HG02610 (cell line): ENCODE measurements around the gene WDR59.
"Not testable (repeated sequence)": the region's sequence is repeated elsewhere in the genome, so short reads cannot be mapped to it uniquely, and the experiment has no call there.

Experiments used
- ATAC-seq: cut with Tn5 transposase; IDR thresholded peaks from one replicate; pipeline ENCODE4 v1.9.1; 2021; ENCODE audit warnings: mild to moderate bottlenecking, moderate library complexity; ENCODE audit not compliant: unreplicated experiment

The WDR59 gene

DNA sequence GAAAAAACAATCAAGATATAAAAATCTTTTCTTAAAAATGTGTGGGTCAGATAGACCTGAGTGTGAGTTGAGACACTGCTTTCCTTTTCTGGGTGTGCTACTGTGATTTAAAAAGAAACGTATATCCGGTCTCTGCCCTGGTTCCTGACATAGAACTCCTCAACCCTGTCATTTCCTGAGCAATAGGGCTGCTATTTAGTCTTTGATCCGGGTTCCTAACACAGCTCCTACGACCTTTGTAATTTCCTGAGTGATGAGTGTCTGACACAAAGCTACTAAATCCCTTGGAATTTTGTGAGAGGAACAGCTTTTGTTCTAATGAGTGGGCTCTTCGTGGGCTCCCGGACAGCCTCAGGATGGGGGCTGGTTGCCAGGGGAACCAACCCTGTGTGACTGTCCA is 116.4 kb downstream of the WDR59 start:
- no peak for ATAC-seq

DNA sequence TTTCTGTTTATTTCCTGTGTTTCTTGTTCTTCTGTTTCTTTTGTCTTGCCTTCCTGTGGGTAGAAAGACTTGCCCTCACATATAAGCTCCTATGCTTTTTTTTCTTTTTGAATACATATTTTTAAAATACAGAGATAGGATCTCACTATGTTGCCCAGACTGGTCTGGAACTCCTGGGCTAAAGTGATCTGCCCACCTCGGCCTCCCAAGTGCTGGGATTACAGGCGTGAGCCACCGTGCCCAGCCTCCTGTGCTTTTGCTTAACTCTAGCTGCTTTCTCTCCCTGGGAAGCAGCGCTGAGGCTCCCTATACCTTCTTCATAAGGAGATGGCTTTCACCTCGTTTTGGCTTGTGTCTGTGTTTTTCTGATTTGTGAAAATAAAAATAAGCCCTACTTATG is 116.9 kb downstream of the WDR59 start:
- no peak for ATAC-seq

DNA sequence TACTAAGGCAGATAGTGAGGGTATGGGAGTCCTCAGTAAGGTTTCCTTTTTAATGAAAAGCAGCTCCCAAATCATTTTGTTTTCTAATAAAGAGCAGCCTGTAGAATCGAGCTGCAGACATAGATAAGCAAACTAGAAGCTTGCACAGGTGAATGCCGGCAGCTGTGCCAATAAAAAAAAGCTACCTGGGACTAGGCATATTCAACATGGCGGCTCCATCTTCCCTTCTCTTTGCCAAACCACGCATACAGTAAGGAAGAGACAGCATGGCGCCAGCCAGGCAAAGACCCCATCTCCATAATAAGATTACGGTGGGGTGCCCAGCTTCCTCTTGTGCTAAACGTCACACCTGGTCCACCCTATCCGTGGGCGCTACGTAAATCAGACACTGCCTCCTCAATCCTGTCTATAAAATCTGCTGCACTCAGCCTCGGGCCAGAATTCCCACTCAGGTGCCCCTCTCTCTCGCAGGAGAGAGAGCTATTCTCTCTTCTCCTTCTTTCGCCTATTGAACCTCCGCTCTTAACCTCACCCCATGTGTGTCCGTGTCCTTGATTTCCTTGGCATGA is 117.6 kb downstream of the WDR59 start:
- no peak for ATAC-seq

DNA sequence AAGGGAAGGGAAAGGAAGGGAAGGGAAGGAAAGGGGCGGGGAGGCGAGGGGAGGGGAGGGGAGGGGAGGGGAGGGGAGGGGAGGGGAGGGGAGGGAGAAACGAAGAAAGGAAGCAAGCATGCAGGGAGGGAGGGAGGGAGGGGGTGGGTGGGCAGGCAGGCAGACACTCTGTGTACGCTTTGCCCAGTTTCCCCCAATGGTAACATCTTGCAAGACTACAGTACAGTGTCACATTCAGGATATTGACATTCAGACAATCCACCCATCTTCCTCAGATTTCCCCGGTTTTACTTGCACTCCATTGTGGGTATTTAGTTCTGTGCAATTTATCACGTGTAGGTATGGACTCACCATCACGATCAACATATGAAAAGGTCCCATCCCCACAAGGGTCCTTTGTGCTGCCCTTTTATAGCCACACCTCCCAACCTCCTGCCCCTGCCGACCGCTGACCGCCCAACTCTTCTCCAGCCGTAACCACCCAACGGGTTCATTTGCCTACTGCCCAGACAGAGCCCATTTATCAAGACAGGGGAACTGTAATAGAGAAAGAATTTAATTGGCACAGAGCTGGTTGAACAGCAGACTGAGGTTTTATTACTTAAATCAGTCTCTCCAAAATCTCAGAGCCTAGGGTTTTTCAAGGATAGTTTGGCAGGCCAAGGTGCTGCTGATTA is 118.9 kb downstream of the WDR59 start:
- no peak for ATAC-seq

DNA sequence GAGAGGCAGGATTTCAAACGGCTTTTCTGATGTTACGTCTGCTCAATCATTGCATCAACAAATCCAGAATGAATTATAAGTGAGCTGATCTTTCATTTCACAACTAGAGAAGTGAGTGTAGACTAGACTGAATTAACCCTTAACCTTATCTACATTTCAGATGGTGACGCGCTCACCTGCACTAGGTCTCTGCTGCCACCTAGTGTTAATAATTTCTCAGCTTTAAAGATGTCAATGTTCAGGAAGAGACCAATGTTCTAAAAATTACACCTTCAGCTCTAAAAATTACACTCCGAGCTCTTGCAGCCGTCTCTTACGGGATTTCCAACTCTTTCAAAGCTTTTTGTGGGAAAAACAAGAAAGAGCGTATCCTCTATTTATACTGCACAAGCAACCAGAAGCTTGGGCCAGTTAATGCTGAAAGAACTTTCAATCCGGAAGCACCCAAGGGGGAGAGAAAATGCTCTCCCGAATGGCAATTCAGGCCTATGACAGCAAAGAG is 122.1 kb downstream of the WDR59 start:
- no peak for ATAC-seq

DNA sequence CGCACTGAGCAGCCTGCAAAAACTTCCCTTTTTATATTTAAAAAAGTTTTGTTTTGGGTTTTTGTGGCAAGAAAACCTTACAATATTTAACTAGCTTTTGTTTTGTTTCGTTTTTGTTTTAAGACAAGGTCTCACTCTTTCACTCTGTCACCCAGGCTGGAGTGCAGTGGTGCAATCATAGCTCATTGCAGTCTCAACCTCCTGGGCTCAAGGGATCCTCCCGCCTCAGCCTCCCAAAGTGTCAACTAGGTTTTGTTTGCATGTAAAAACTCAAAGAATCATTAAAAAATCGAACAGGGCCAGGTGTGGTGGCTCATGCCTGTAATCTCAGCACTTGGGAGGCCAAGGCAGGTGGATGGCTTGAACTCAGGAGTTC is 132.4 kb downstream of the WDR59 start:
- ATAC-seq, result no peak

DNA sequence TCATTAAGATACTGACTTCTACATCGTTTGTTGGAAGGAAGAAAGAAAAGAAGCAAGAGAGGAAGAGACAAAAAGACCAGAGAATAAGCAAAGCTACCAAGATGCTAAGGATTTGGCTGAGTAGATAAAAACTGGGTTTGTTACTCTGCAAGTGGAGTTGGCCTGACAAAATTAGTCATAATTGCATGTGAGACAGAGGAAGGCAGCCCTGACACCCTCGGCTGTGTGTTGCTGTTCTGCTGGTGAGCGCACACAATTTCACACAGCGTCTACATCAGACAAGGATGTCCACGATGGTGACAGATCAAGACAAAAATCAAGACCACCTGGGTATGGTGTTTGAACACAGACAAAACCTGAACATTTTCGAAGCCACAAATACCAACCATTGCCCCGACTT is 134.9 kb downstream of the WDR59 start:
- ATAC-seq, result no peak

DNA sequence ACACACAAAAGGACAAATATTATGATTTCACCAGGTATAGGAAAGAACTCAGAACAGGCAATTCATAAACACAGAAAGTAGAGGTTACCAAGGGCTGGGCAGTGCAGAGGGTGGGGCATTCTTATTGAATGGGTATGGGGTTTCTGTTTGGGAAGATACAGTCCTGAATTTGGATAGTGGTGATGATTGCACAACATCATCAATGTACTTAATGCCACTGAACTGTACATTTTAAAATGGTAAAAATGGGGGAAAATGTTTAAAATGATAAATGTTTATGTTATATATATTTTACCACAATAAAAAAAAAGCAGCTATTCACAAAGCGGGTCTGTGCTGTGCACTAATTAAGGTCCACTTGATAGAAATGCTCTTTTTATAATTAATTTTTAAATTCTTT is 137.7 kb downstream of the WDR59 start:
- ATAC-seq, result no peak

DNA sequence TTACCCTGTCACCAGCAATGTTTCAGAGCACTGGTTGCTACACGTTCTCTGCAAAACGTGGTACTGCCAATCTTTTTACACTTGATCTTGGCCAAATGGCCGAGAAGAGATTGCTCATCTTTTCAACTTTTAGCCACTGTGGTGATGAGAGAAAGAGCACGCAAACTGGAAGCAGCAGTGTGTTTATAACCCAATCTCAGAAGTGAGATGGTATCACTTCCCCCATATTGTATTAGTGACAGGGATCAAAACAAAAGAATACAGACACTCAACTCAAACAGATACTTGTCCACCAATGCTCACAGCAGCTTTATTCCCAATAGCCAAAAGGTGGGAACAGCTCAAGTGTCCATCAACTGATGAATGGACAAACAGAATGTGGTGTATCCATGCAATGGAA is 138.2 kb downstream of the WDR59 start:
- ATAC-seq, result no peak

DNA sequence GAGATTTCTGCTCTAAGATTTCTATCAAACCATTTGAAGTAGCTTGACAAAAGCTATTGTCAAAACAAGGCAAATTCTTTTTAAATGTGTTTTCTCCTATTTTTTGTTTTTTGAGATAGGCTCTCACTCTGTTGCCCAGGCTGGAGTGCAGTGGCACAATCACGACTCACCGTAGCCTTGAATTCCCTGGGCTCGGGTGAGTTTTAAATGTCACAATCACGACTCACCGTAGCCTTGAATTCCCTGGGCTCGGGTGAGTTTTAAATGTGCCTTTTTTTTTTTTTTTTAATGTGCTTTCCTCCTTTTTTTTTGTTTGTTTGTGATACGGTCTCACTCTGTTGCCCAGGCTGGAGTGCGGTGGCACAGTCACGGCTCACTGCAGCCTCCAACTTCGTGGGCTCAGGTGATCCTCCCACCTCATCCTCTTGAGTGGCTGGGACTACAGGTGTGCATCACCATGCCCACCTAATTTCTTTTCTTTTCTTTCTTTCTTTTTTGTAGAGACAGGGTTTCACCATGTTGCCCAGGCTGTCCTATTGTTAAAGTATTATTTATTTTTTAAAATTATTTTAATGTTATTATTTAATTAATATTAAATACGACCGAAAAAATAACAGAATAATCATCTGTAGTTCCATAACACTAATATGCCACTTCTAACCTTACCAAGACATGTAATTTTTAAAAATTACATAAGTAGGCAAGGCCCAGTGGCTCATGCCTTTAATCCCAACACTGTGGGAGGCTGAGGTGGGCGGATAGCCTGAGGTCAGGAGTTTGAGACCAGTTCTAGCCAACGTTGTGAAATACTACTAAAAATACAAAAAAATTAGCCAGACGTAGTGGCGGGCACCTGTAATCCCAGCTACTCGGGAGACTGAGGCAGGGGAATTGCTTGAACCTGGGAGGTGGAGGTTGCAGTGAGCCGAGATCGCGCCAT is 140.6 kb downstream of the WDR59 start:
- ATAC-seq, result no peak

DNA sequence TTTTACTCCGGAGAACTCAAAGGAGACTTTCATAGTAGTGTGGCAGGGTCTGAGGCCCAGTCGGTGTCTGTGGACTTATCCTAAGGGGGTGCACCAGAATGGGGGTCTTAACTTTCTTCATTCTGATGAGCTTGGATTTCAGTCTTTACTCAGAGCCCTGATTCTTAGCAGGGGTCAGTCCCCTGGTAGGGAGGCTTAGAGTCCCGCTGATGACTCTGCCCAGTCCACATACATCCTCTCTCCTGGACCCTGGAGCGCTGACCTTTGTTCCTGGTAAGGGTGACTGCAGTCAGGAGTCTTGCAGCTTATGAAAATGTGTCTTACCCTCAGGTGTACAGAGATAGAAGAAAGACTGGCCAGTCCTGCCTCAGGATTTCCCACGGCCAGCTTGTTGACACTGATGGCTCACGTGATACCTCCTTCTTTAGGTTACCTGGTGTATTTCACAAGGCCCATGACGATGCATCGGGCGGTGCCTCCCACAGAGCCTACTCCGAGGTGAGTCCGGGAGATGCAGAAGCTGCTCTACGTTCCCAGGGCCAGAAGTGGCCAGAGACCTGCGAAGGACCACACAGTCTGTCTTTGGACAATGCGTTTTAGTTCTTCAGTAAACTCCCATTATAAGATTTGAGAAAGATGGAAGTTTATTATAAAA is 141.4 kb downstream of the WDR59 start:
- not testable (repeated sequence) for ATAC-seq

DNA sequence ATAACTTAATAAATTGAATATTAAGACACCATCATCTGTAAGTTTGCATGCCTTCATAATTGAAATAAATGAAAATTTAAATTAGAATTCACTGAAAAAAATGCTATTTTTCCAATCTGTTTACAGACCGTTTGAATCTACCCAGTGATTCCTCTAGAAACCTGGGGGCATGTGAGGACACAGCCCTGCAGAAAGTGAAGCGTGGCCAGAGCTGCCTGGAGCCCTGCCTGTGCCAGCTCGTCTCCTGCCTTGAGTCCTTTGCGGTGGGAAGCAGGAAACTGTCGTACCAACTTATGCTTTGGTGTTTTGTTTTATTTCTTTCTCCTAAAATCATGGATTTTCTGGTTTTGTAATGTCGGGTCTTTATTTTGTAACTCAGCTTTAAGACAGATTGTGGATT is 142.5 kb downstream of the WDR59 start:
- ATAC-seq, result no peak

DNA sequence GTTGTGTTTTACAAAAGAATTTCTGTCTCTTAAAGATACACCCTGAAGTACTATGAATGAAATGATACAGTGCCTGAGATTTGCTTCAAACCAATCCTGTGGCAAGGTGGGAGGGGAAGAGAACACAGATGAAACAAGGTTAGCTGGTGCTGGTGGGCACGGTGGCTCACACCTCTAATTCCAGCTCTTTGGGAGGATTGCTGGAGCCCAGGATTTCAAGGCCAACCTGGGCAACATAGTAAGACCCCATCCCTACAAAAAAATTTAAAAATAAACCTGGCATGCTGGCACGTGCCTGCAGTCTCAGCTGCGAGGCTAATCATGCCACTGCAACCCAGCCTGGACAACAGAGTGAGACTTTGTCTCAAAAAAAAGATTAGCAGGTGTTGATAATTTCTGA is 143.0 kb downstream of the WDR59 start:
- no peak for ATAC-seq

DNA sequence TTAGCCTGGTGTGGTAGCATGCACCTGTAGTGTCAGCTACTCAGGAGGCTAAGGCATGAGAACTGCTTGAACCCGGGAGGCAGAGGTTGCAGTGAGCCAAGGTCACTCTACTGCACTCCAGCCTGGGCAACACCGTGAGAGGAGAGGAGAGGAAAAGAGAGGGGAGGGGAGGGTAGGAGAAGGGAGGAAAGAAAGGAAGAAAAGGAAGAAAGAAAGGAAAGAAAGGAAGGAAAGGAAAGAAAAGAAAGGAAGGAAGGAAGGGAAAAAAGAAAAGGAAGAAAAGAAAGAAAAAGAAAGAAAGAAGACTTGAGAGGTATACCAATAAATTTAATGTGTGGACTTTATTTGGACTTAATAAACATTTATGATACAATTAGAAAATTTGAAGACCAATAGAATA is 143.5 kb downstream of the WDR59 start:
- ATAC-seq, result no peak

DNA sequence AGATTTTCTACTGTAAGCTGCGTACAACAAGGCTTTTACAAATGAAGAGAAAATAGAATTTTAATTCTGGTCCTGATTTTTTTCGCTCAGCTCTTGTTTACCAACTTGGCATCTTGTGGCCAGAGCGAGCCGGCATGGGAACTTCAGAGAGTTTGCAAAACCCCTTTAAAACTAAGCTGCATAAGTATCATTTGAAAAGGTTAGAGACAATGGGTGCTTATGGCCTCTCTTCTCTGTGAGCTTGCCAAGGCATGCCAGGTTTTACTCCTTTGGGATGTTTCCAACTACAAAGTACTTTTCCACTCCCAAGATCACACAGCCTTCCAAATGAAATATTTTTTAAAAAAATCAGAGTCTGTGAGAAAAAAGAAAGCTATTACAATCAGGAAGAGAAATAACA is 147.9 kb downstream of the WDR59 start:
- no peak for ATAC-seq

DNA sequence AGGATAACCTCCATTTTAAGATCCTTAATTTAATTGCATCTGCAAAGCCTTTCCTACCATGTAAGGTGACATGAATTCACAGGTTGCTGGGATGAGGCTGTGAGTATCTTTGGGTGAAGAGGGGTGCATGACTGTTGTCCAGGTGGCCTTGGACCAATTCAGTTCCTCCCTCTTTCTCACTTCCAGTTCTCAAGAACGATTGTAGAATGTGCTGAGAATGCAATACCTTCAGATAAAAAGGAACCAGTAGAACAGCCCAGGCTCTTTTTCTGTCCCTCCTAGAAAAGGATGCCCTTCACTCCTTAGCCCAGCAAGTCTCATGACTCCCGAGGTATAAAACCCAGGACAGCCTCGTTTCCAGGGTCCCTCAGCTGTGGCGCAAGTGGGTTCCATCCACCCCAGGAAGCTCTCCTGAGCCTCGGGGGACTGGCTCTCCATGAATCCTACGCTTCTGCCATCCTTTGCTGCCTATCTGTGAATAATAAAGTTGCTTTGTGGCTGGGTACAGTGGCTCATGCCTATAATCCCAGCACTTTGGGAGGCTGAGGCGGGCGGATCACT is 148.7 kb downstream of the WDR59 start:
- no peak for ATAC-seq

DNA sequence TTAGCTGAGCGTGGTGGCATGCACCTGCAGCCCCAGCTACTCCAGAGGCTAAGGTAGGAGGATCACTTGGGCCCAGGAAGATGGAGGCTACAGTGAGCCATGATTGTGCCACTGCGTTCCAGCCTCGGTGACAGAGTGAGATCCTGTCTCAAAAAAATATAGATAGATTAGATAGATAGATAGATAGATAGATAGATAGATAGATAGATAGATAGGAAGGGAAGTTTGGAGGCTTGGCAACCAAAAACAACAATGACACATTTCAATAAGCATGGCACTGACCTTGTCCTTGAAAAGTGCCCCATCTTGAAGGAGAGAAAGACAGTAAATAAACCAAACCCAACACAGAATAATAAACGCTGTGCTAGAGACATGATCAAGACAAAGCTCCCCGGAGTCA is 152.7 kb downstream of the WDR59 start:
- ATAC-seq, result no peak

DNA sequence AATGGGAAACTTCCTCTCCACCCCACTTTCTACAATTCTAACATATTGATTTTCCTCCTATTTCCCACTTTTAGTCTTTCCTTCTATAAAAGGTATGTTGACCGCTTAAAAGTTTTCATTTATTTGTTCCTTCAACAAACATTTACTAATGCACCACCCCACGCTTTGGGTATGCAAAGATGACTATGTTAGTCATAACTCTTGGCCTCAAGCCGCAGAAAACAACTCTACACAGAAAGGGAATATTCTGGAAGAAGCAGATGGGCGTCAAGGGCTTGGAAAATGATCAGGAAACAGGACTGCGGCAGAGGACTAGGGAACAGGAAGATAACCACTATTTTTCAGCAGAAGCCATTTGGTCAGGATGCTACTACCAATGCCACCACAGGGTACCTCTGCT is 153.5 kb downstream of the WDR59 start:
- no peak for ATAC-seq

DNA sequence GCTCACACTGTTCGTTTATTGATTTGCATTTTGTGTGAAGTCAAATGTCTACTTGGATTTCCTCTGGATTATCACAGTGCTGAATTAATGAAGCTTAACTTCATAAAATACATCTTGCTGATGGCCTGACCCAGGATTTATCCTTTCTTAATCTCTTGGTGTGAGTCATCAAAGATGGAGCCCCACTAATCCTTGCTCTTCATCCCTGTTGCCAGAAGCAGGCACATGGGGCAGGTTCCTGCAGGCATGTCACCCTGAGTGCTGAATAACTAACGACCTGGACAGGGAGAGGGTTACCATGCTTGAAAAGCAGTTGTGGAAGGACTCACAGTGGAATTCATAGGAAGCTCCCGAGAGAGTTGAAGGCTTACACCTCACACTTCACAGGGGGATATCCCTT is 154.3 kb downstream of the WDR59 start:
- ATAC-seq, result no peak

DNA sequence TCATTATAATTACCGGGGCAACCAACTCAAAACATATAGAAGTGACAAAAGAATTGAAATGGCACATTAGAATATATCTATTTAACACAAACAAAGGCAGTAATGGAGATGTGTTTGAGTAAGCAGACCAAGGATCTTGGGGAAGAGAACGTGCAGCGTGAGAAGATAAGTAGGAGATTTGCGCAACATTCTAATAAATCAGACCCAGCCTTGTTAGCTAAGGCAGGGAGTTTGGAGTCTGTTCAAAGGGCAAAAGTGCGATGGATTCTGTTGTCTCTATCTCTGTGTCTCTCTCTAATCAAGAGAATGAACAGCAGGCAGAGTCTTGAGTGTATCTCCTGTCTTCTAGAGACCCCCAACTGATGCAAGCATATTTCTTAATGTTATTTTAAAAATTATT is 155.3 kb downstream of the WDR59 start:
- no peak for ATAC-seq

DNA sequence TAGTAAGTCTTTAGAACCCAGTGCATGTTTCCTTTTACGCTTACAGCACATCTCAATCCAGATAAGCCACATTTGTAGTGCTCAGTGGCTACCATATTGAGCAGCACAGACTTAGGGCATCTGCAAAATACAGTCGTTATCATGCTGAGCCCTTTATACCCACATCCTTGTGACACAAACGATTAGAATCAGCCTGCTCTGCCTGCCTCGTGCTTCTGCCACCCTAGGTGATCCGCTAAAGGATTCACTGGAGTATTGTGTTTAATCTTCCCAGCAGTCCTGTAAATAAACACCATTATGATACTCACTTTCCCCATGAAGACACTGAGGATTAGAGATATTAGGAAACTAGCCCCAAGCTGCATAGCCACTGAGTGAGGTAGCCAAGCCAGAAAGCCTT is 159.0 kb downstream of the WDR59 start:
- ATAC-seq, result no peak
